Loucy (cell line): ENCODE measurements around the gene RNF183.

Experiments
- H2AFZ ChIP-seq: fragments of 200-600 bp; sonication (generic); 2 replicates; pipeline ENCODE4 v1.6.0; 2016; ENCODE audit warnings: antibody characterized with exemption, mild to moderate bottlenecking, low read length, moderate library complexity
- H3F3A ChIP-seq: fragments of 200-600 bp; 2 replicates; pipeline ENCODE4 v1.6.0; 2016; ENCODE audit warnings: antibody characterized with exemption, low read depth, mild to moderate bottlenecking
- H3K27me3 ChIP-seq: fragments of 200-600 bp; sonication (generic); 2 replicates; pipeline ENCODE4 v1.6.1; 2014; ENCODE audit warnings: low read length, mild to moderate bottlenecking; ENCODE audit not compliant: insufficient read depth, poor library complexity, severe bottlenecking
- H3K36me3 ChIP-seq: fragments of 200-600 bp; sonication (generic); 2 replicates; pipeline ENCODE4 v1.6.1; 2016; ENCODE audit warnings: low read length; ENCODE audit not compliant: insufficient read depth
- H3K4me1 ChIP-seq: fragments of 200-600 bp; sonication (generic); 2 replicates; pipeline ENCODE4 v1.5.1; 2014; ENCODE audit warnings: low read length, mild to moderate bottlenecking; ENCODE audit not compliant: insufficient read depth, poor library complexity, severe bottlenecking
- H3K4me2 ChIP-seq: fragments of 200-600 bp; sonication (generic); 2 replicates; pipeline ENCODE4 v1.6.0; 2014; ENCODE audit warnings: antibody characterized with exemption, low read length, low read depth, mild to moderate bottlenecking; ENCODE audit not compliant: poor library complexity, severe bottlenecking
- H3K4me3 ChIP-seq: fragments of 200-600 bp; sonication (generic); 2 replicates; pipeline ENCODE4 v1.5.1; 2014; ENCODE audit warnings: low read length, mild to moderate bottlenecking, mixed read lengths; ENCODE audit not compliant: poor library complexity, severe bottlenecking
- H3K79me2 ChIP-seq: fragments of 200-600 bp; sonication (generic); 2 replicates; pipeline ENCODE4 v1.6.1; 2014; ENCODE audit warnings: low read length; ENCODE audit not compliant: insufficient read depth
- H3K9ac ChIP-seq: fragments of 200-600 bp; sonication (generic); 2 replicates; pipeline ENCODE4 v1.6.0; 2014; ENCODE audit warnings: mild to moderate bottlenecking, low read depth, low read length, moderate library complexity; ENCODE audit not compliant: poor library complexity, severe bottlenecking
- H3K9me2 ChIP-seq: fragments of 200-600 bp; sonication (generic); replicated peaks from 2 replicates; pipeline ENCODE4 v1.6.1; 2016; ENCODE audit warnings: low read depth, low read length, mixed read lengths
- H3K9me3 ChIP-seq: fragments of 200-600 bp; sonication (generic); 2 replicates; pipeline ENCODE4 v1.6.1; 2014; ENCODE audit warnings: mild to moderate bottlenecking, antibody characterized with exemption, low read length, low read depth; ENCODE audit not compliant: insufficient read depth
- H4K20me1 ChIP-seq: fragments of 200-600 bp; sonication (generic); 2 replicates; pipeline ENCODE4 v1.6.0; 2014; ENCODE audit warnings: antibody characterized with exemption, low read length, mild to moderate bottlenecking; ENCODE audit not compliant: insufficient read depth, poor library complexity, severe bottlenecking
- CTCF ChIP-seq: fragments of 200-600 bp; sonication (generic); conservative IDR thresholded peaks from 2 replicates; pipeline ENCODE4 v1.5.1; 2014; ENCODE audit warnings: mild to moderate bottlenecking, antibody characterized with exemption, low read length
- EZH2phosphoT487 ChIP-seq: fragments of 200-600 bp; IDR thresholded peaks from 2 replicates; pipeline ENCODE4 v1.6.1; 2018; ENCODE audit warnings: antibody characterized with exemption, mild to moderate bottlenecking, moderate library complexity, borderline replicate concordance

The RNF183 gene

GRCh38 chr9:113320051-113320450 is 16.9 kb upstream of the RNF183 start:
- Histone ChIP-seq H3K9me2 (no peaks in the 10 kb centered on the region), H3K9ac (no peak overlapping the region), H4K20me1 (no peaks in the 10 kb centered on the region), H3K9me3 (no peaks in the 10 kb centered on the region), H3K4me2 (no peak overlapping the region), H3K4me3 (no peak overlapping the region), H2AFZ (no peak overlapping the region), H3K27me3 (no peaks in the 10 kb centered on the region), H3K79me2 (no peaks in the 10 kb centered on the region), H3K36me3 (no peaks in the 10 kb centered on the region), H3F3A (no peaks in the 10 kb centered on the region), H3K4me1 (no peaks in the 10 kb centered on the region)
- TF ChIP-seq CTCF (no peak), EZH2phosphoT487 (no peak)

DNA sequence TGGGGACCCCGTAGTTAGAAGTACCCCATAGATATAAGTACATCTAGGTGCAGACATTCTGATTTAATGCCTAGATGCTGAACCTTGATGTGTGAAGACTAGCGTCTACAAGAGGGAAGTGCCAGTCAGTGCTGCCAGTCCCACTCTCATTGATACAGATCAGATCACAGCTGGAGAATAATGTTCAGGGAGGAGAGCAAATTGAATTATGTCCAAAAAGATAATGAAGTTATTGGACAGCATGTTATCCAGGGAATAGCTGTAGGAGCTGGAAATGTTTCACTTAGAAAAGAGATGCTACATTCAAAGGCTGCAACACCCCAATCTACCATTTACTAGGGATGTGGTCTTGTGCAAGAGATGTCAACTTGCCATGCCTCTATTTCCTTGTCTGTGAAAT is 15.9 kb upstream of the RNF183 start:
- H2AFZ ChIP-seq, result no peak overlapping the region
- H4K20me1 ChIP-seq, result no peaks in the 10 kb centered on the region
- H3K4me1 ChIP-seq, result no peaks in the 10 kb centered on the region
- no peaks in the 10 kb centered on the region for H3K9me3 ChIP-seq
- H3K9me2 ChIP-seq, result no peaks in the 10 kb centered on the region
- H3K9ac ChIP-seq, result no peak overlapping the region
- H3K4me3 ChIP-seq, result no peak overlapping the region
- TF ChIP-seq EZH2phosphoT487 (no peak), CTCF (no peak)
- no peaks in the 10 kb centered on the region for H3K79me2 ChIP-seq
- no peak overlapping the region for H3K4me2 ChIP-seq
- no peaks in the 10 kb centered on the region for H3F3A ChIP-seq
- H3K27me3 ChIP-seq, result no peaks in the 10 kb centered on the region
- no peaks in the 10 kb centered on the region for H3K36me3 ChIP-seq

- no peak overlapping the region for H2AFZ ChIP-seq
- no peaks in the 10 kb centered on the region for H3K9me3 ChIP-seq
- H3K79me2 ChIP-seq, result no peaks in the 10 kb centered on the region
- H3K4me1 ChIP-seq, result no peaks in the 10 kb centered on the region
- no peak overlapping the region for H3K4me3 ChIP-seq
- H3K4me2 ChIP-seq, result no peak overlapping the region
- H4K20me1 ChIP-seq, result no peaks in the 10 kb centered on the region
- H3K9ac ChIP-seq, result no peak overlapping the region
- no peaks in the 10 kb centered on the region for H3K9me2 ChIP-seq
- no peaks in the 10 kb centered on the region for H3F3A ChIP-seq
- TF ChIP-seq CTCF (0 out of 2 replicates have a peak, but pooled peaks have one; percentile 17), EZH2phosphoT487 (no peak)
- H3K27me3 ChIP-seq, result no peaks in the 10 kb centered on the region
- H3K36me3 ChIP-seq, result no peaks in the 10 kb centered on the region
Observed at GRCh38 chr9:113317777-113318176, 14.6 kb upstream of the RNF183 start.
